ENCODE data around the gene TSFM.

DNA sequence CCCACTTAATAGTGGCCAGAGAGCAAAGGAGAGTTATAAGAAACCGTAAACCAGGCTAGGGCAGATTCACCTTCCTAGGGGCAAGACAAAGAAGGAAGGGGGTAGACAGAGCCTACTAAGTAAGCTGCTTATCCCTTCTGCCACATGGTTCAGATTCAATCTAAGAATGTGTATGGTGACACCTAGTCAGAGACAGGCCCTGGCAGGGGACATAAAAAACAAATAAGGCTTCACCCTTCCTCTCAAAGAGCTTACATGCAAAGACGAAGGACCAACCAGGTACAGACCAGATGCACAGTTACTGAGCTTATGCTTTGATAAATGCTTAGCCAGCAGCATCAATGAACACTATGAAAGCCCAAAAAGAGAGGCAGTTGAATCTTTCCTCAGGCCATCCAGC, 20.1 kb upstream of the TSFM start:
- TF ChIP-seq CTCF (IDR thresholded peaks at IDR 0.05; ENCODE audit: low read depth, low read length) (no peak), EZH2phosphoT487 (IDR thresholded peaks at IDR 0.05; ENCODE audit: low read depth) (no peak)

Measured in OCI-LY3 (cell line).